Muscle layer of duodenum (tissue), 2 donors: ENCODE measurements around the gene ERC2.

ENCODE experiments used
- H3K27ac ChIP-seq: one replicate; pipeline ENCODE4 v1.7.0; 2013; ENCODE audit warnings: mild to moderate bottlenecking, low read length
- H3K27me3 ChIP-seq: one replicate; pipeline ENCODE4 v1.7.0; 2013; ENCODE audit warnings: low read depth, mild to moderate bottlenecking, control low read depth, low read length
- H3K36me3 ChIP-seq, 2 donors: one replicate each; pipeline ENCODE4 v1.7.0; 2013; ENCODE audit warnings: low read length in 2 of 2, control low read depth in 1 of 2, mild to moderate bottlenecking in 1 of 2; ENCODE audit not compliant: insufficient read depth in 2 of 2, control insufficient read depth in 1 of 2
- H3K4me1 ChIP-seq, 2 donors: one replicate each; pipeline ENCODE4 v1.7.0; 2013; ENCODE audit warnings: low read length in 2 of 2, mild to moderate bottlenecking in 2 of 2, control low read depth in 1 of 2, moderate library complexity in 1 of 2; ENCODE audit not compliant: insufficient read depth in 2 of 2, control insufficient read depth in 1 of 2
- H3K4me3 ChIP-seq, 2 donors: one replicate each; pipeline ENCODE4 v1.7.0; 2013; ENCODE audit warnings: low read length in 2 of 2, low read depth in 1 of 2, mild to moderate bottlenecking in 1 of 2
- H3K9me3 ChIP-seq, 2 donors: one replicate each; pipeline ENCODE4 v1.7.0; 2013; ENCODE audit warnings: low read length in 2 of 2, control low read depth in 1 of 2, mild to moderate bottlenecking in 1 of 2; ENCODE audit not compliant: control insufficient read depth in 1 of 2
- donor health status: healthy.

The ERC2 gene

DNA sequence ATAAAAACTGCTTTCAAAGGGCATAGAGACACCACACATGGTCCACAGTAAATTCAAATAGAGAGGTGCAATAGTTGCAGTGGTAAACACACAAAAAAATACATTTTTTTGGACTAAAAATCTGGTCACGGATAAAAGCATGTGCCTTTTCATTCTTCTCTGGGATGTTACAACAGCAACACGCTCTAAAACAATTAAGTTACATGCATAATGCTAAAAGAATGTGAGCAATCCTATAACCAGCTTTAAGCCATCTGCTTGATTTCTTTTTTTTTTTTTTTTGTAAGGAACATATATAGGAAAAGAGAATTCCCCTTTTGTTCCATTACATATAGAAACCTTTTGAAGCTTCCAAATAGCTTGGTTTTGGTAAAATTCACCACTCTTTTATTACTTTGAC is 1001.2 kb downstream of the ERC2 start:
- Histone ChIP-seq H3K36me3 (peaks cover 0 to 6% of the 10 kb centered on the region in 2 donors), H3K4me1 (no peaks in the 10 kb centered on the region), H3K9me3 (no peaks in the 10 kb centered on the region), H3K27ac (no peak overlapping the region), H3K27me3 (no peaks in the 10 kb centered on the region), H3K4me3 (no peak overlapping the region)

DNA sequence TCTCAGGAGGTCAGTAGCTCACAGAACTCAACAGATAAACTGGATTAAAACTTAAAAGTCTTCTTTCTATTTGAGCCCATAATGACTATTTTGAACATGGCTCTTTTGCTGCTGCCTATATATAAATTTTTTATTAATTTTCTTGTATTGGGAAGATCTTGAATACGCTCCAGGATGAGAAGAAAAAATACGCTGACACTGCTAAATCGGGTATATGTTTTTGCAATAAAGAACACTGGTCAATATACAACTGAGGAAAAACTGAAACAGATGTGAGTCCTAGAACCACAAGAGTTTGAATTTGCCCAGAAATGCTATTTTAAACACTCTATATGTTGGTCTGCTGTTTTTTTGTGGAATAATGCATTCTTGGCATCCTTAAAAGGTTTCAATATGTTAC is 1001.7 kb downstream of the ERC2 start:
- Histone ChIP-seq H3K27ac (no peak overlapping the region), H3K36me3 (peaks cover 0 to 6% of the 10 kb centered on the region in 2 donors), H3K4me3 (no peak overlapping the region), H3K9me3 (no peaks in the 10 kb centered on the region), H3K27me3 (no peaks in the 10 kb centered on the region), H3K4me1 (no peaks in the 10 kb centered on the region)

DNA sequence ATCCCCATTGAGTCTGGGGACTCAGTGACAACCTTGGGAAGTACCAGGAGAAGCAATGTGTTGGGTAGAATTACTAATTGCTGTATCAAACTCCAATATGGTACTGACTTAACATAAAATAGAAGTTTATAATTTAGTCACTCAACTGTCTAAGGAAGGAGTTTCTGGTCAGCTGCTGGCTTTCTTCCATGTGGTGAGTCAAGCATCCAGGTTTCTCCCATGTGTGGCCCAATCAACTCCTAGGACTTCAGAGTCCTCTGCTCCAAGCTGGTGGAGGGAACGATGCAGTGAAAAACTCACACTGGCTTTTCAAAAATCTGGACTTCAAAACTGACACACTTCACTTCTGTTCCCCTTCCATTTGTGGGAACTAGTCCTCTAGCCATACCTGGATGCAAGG is 1006.4 kb downstream of the ERC2 start:
- H3K27ac ChIP-seq = no peak overlapping the region
- no peak overlapping the region for H3K4me3 ChIP-seq
- no peaks in the 10 kb centered on the region for H3K4me1 ChIP-seq
- no peaks in the 10 kb centered on the region for H3K27me3 ChIP-seq
- no peaks in the 10 kb centered on the region for H3K9me3 ChIP-seq
- no peaks in the 10 kb centered on the region for H3K36me3 ChIP-seq

GRCh38 chr3:55459838-55460237 is 1008.4 kb downstream of the ERC2 start:
- no peaks in the 10 kb centered on the region for H3K9me3 ChIP-seq
- no peak overlapping the region for H3K4me3 ChIP-seq
- no peak overlapping the region for H3K27ac ChIP-seq
- no peaks in the 10 kb centered on the region for H3K4me1 ChIP-seq
- H3K36me3 ChIP-seq = no peaks in the 10 kb centered on the region
- H3K27me3 ChIP-seq = no peaks in the 10 kb centered on the region
